Suprapubic skin (tissue), 4 donors: ENCODE data around the gene LEKR1. TPM values are rescaled to one million over a fixed set of nuclear protein-coding genes. Genes with fewer than 3 reads are reported as not detected.
A peak's percentile ranks its signal among the peaks of the same experiment; 100 is the strongest.

ENCODE experiments used
- DNase-seq, 2 donors: peaks; one replicate each; pipeline ENCODE4 v3.0.0-alpha.2; 2019; ENCODE audit warnings: low spot score in 2 of 2
- H3K27ac ChIP-seq: fragments of 200-600 bp; sonication (generic); one replicate; pipeline ENCODE4 v1.5.1; 2019
- H3K27me3 ChIP-seq: fragments of 200-600 bp; sonication (generic); one replicate; pipeline ENCODE4 v1.5.1; 2019
- H3K36me3 ChIP-seq: fragments of 200-600 bp; sonication (generic); one replicate; pipeline ENCODE4 v1.5.1; 2019
- H3K4me1 ChIP-seq: fragments of 200-600 bp; sonication (generic); one replicate; pipeline ENCODE4 v1.5.1; 2019
- H3K4me3 ChIP-seq: fragments of 200-600 bp; sonication (generic); one replicate; pipeline ENCODE4 v1.5.1; 2019; ENCODE audit warnings: mild to moderate bottlenecking
- H3K9me3 ChIP-seq: fragments of 200-600 bp; sonication (generic); one replicate; pipeline ENCODE4 v1.5.1; 2019
- CTCF ChIP-seq, 2 donors: fragments of 200-600 bp in 1 of 2; fragments of 450-650 bp in 1 of 2; sonication (generic) in 1 of 2; IDR thresholded peaks; one replicate each; pipeline ENCODE4 v1.5.1; 2016 to 2019; ENCODE audit warnings: antibody characterized with exemption in 2 of 2, mild to moderate bottlenecking in 1 of 2, moderate library complexity in 1 of 2
- EP300 ChIP-seq: sonication (generic); formaldehyde crosslinking; IDR thresholded peaks from one replicate; pipeline ENCODE4 v1.6.1; 2017; ENCODE audit warnings: antibody characterized with exemption
- POLR2A ChIP-seq, 2 donors: fragments of 450-650 bp; IDR thresholded peaks; one replicate each; pipeline ENCODE4 v1.6.1; 2017; ENCODE audit warnings: antibody characterized with exemption in 2 of 2, mild to moderate bottlenecking in 2 of 2, moderate library complexity in 2 of 2
- POLR2AphosphoS5 ChIP-seq, 3 donors: sonication (generic); formaldehyde crosslinking; IDR thresholded peaks; one replicate each; pipeline ENCODE4 v1.6.1; 2017; ENCODE audit warnings: antibody characterized with exemption in 3 of 3
- WGBS: methylation state at CpG from one replicate; pipeline ENCODE4 v1.1.5; 2018; 5-methylcytosine and 5-hydroxymethylcytosine counted together
- total RNA-seq, 4 donors: library from RNA; depleted of rRNA; stranded (reverse); fragments of >200 nt; gene quantifications; one replicate each; pipeline ENCODE4 v1.1.0, GENCODE V29; 2016

LEKR1 gene
- total RNA-seq, 4 donors from 2014 or later = 1.0 to 3.4 (median 1.5) TPM

GRCh38 chr3:157081626-157082210 is 255.6 kb downstream of the LEKR1 start:
- Histone ChIP-seq H3K9me3 (no peaks in the 10 kb centered on the region), H3K27ac (peak overlapping the region; percentile 11)
- 13% methylated on average over 14 of the region's 15 CpGs for WGBS

DNA sequence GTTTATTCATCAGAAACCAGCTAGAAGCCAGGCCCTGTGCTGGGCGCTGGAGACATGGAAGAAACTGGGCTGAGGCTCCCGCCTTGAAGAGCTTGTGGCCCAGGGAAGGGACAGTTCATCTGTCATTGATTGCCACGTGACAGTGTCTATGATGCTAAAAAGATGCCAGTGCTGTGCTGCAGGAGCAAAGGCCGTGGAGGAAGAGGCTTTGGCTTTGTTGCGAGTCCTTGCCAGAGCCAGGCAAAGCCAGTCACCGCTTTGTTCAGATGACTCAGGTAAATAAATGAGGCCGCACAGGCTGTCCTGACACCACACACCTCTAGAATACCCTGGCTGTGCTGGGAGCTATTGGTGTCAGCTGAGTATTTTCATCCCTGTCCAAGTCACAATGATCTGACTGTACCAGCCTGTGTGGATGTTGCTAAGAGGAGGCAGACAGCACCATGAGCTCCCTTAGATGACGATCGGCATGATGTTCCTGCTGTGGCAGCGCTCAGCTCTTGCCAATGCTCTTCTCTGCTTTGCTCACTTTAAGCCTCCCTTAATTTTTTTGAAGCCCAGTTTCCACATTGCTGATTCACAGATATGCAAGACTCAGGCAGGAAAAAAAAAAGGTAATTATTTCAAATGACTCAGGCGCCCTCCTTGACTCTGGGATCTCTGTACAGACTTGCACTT is 256.3 kb downstream of the LEKR1 start:
- 57% methylated on average over 7 of the region's 11 CpGs for WGBS
- Histone ChIP-seq H3K36me3 (no peaks in the 10 kb centered on the region), H3K4me3 (no peak overlapping the region), H3K9me3 (no peaks in the 10 kb centered on the region), H3K27me3 (no peaks in the 10 kb centered on the region), H3K4me1 (peaks cover 36% of the 10 kb centered on the region), H3K27ac (peak overlapping the region; percentile 11)
- DNase-seq = no peak
- TF ChIP-seq CTCF (IDR thresholded peaks at IDR 0.05) (no peak), POLR2AphosphoS5 (IDR thresholded peaks at IDR 0.05) (no peak), POLR2A (IDR thresholded peaks at IDR 0.05) (no peak), EP300 (no peak)

More at GRCh38 chr3:157081626-157082210, 255.6 kb downstream of the LEKR1 start:
- peak in 2 of 3 donors; percentile 15 to 60 for TF ChIP-seq POLR2AphosphoS5 (IDR thresholded peaks at IDR 0.05)
- TF ChIP-seq EP300 = no peak
- no peak for TF ChIP-seq POLR2A (IDR thresholded peaks at IDR 0.05)
- peak; percentile 93 to 99 for TF ChIP-seq CTCF (IDR thresholded peaks at IDR 0.05)
- Histone ChIP-seq H3K27me3 (no peaks in the 10 kb centered on the region), H3K36me3 (no peaks in the 10 kb centered on the region), H3K4me3 (no peak overlapping the region), H3K4me1 (peaks cover 34% of the 10 kb centered on the region)
- DNase-seq = peak; percentile 94 to 95

DNA sequence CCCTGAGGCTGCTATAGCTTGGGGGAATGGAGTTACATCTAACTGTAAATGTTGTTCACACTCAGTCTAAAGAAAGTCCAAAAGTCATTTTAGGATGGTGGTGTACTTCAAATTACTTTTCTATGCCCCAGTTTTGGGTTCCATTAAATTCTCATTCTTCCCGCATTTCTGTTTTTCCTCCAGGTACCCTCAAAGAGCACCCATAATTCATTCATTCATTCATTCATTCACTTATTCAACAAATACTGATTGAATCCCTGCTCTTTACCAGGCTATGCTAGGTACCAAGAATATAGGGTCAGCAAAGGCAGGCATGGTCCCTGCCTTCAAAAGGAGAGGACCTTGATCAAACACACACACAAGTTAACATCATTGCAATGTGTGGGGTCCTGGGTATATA is 257.7 kb downstream of the LEKR1 start:
- Histone ChIP-seq H3K27ac (no peak overlapping the region), H3K4me1 (peaks cover 47% of the 10 kb centered on the region), H3K9me3 (no peaks in the 10 kb centered on the region), H3K36me3 (no peaks in the 10 kb centered on the region), H3K4me3 (no peak overlapping the region), H3K27me3 (no peaks in the 10 kb centered on the region)
- TF ChIP-seq CTCF (IDR thresholded peaks at IDR 0.05) (no peak), POLR2A (IDR thresholded peaks at IDR 0.05) (no peak), EP300 (no peak), POLR2AphosphoS5 (IDR thresholded peaks at IDR 0.05) (no peak)
- 95% methylated on average over 1 of the region's 1 CpG for WGBS
- DNase-seq = no peak

DNA sequence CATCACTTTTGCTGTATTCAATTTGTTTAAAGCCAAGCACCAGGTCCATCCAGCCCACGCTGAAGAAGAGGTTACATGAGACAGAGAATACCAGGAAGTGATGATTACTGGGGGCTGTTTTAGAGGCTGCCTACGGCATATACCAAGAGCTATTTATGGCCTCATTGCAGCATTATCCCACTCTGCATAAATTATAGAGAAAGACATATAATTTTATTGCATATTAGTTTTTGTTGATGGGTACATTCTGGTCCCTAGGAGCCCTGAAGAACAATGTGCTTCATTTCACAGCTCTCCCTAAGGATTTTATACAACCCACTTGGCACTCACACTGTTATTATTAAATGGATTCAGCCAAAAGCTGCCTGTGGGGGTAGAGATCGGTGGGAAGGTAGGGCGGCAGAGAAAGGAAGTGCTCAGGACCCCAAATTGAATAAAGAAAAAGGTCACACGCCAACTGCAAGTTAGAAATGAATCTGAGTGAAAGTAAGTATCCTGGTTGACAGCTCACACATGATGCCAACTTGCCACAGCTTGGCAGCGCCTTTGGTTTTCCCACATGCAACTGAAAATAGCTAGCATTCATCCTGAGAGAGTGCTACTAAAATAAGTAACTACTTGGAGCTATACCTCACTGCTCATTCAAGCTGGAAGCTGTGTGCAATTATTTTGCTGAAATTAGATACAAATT is 260.1 kb downstream of the LEKR1 start:
- WGBS = 48% methylated on average over 6 of the region's 6 CpGs
- no peaks in the 10 kb centered on the region for H3K27me3 ChIP-seq
- H3K36me3 ChIP-seq = no peaks in the 10 kb centered on the region
- DNase-seq = no peak
- H3K9me3 ChIP-seq = no peaks in the 10 kb centered on the region
- H3K4me1 ChIP-seq = peaks cover 66% of the 10 kb centered on the region
- no peak overlapping the region for H3K4me3 ChIP-seq
- H3K27ac ChIP-seq = no peak overlapping the region
- no peak for TF ChIP-seq POLR2A (IDR thresholded peaks at IDR 0.05)
- no peak for TF ChIP-seq POLR2AphosphoS5 (IDR thresholded peaks at IDR 0.05)
- no peak for TF ChIP-seq EP300
- no peak for TF ChIP-seq CTCF (IDR thresholded peaks at IDR 0.05)

DNA sequence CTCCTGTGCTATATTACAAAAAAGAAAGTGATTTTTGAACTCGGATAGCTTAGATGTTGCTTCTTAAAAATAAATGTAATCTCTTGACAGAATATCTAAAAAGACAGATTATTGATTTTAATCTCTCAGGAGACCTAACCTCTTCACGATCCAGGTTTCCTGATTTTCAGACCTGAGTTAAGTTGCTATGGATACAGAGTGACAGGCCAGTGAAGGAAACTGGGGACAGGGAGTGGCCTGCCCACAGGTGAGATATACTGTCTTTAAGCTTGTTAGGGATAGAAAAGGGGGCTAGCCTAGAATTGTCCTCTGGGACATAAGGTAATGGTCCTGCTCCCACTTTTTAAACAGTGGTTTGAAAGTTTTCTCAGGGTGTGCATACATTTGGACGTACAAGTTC is 260.6 kb downstream of the LEKR1 start:
- TF ChIP-seq POLR2AphosphoS5 (IDR thresholded peaks at IDR 0.05) = no peak
- TF ChIP-seq EP300 = no peak
- no peak for TF ChIP-seq POLR2A (IDR thresholded peaks at IDR 0.05)
- H3K4me1 ChIP-seq = peaks cover 61% of the 10 kb centered on the region
- DNase-seq = no peak
- H3K9me3 ChIP-seq = no peaks in the 10 kb centered on the region
- 57% methylated on average over 3 of the region's 3 CpGs for WGBS
- no peaks in the 10 kb centered on the region for H3K36me3 ChIP-seq
- H3K4me3 ChIP-seq = no peak overlapping the region
- H3K27ac ChIP-seq = no peak overlapping the region
- no peaks in the 10 kb centered on the region for H3K27me3 ChIP-seq
